ENCODE measurements around the gene DAB2.

DAB2 gene

GRCh38 chr5:39400713-39401578 lies 23.8 kb downstream of the DAB2 start:
- Histone ChIP-seq H3K36me3 (no peaks in the 10 kb centered on the region), H3K4me3 (ENCODE audit: low read depth, low read length) (no peak overlapping the region)
- TF ChIP-seq CTCF (IDR thresholded peaks at IDR 0.05; ENCODE audit: low read depth, low read length): no peak

GRCh38 chr5:39399135-39400036 lies 25.4 kb downstream of the DAB2 start:
- H3K36me3 ChIP-seq: no peaks in the 10 kb centered on the region
- no peaks in the 10 kb centered on the region for H3K27me3 ChIP-seq
- no peaks in the 10 kb centered on the region for H3K4me1 ChIP-seq
- H3K9me3 ChIP-seq: no peaks in the 10 kb centered on the region; the same call in 1 of the 2 replicates
- TF ChIP-seq CTCF (IDR thresholded peaks at IDR 0.05; ENCODE audit: low read depth, low read length): no peak
- no peak for DNase-seq
- H3K4me3 ChIP-seq (ENCODE audit: low read depth, low read length): no peak overlapping the region

More at GRCh38 chr5:39400713-39401578, 23.8 kb downstream of the DAB2 start:
- Histone ChIP-seq H3K4me1 (no peaks in the 10 kb centered on the region), H3K27me3 (no peaks in the 10 kb centered on the region), H3K9me3 (no peaks in the 10 kb centered on the region; the same call in 1 of the 2 replicates)
- DNase-seq: no peak

- H3K4me3 ChIP-seq (ENCODE audit: low read depth, low read length): no peak overlapping the region
- no peak for TF ChIP-seq CTCF (IDR thresholded peaks at IDR 0.05; ENCODE audit: low read depth, low read length)
- H3K4me1 ChIP-seq: no peaks in the 10 kb centered on the region
- no peaks in the 10 kb centered on the region for H3K36me3 ChIP-seq
- no peaks in the 10 kb centered on the region for H3K27me3 ChIP-seq
- DNase-seq: no peak
- no peaks in the 10 kb centered on the region; the same call in 1 of the 2 replicates for H3K9me3 ChIP-seq
These were observed 27.9 kb downstream of the DAB2 start for GRCh38 chr5:39396843-39397242.

GRCh38 chr5:39395521-39395920 lies 29.3 kb downstream of the DAB2 start:
- Histone ChIP-seq H3K4me3 (ENCODE audit: low read depth, low read length) (no peak overlapping the region), H3K9me3 (no peaks in the 10 kb centered on the region; the same call in 1 of the 2 replicates), H3K36me3 (no peaks in the 10 kb centered on the region), H3K4me1 (no peaks in the 10 kb centered on the region), H3K27me3 (no peaks in the 10 kb centered on the region)
- no peak for DNase-seq
- no peak for TF ChIP-seq CTCF (IDR thresholded peaks at IDR 0.05; ENCODE audit: low read depth, low read length)

- Histone ChIP-seq H3K4me1 (no peaks in the 10 kb centered on the region), H3K9me3 (no peaks in the 10 kb centered on the region; the same call in 1 of the 2 replicates), H3K36me3 (no peaks in the 10 kb centered on the region), H3K27me3 (no peaks in the 10 kb centered on the region), H3K4me3 (ENCODE audit: low read depth, low read length) (no peak overlapping the region)
- no peak for TF ChIP-seq CTCF (IDR thresholded peaks at IDR 0.05; ENCODE audit: low read depth, low read length)
- no peak for DNase-seq
These were observed 29.8 kb downstream of the DAB2 start for GRCh38 chr5:39394946-39395345.

Measured in BE2C (cell line).